Stimulated activated naive B cell treated with anti-CD40 and anti-IgM and Interleukin-4, amounts not matched to agents 10 μg/mL and 1 μg/mL and 100 μg/mL, for 72 hours (primary cell): ENCODE measurements around the gene PILRB.
A peak's percentile ranks its signal among the peaks of the same experiment; 100 is the strongest.
"Not testable (repeated sequence)": the region's sequence is repeated elsewhere in the genome, so short reads cannot be mapped to it uniquely, and the experiment has no call there.

Source experiments
- ATAC-seq, 2 donors: fragments of 150-1000 bp; cut with Tn5 transposase; replicated peaks; 2 replicates each; pipeline ENCODE4 v1.10.0; 2021; ENCODE audit warnings: moderate library complexity in 1 of 2
- DNase-seq: peaks from one replicate; pipeline ENCODE4 v3.0.0; 2021
- H3K27ac Mint-ChIP-seq: one replicate; pipeline ENCODE4 v1.8.0; 2022; ENCODE audit warnings: mild to moderate bottlenecking, mixed read lengths
- H3K27me3 Mint-ChIP-seq, 2 donors: one replicate each; pipeline ENCODE4 v1.8.0; 2022; ENCODE audit warnings: mixed read lengths in 2 of 2
- H3K36me3 Mint-ChIP-seq, 2 donors: one replicate each; pipeline ENCODE4 v1.8.0; 2022; ENCODE audit warnings: mixed read lengths in 2 of 2, mild to moderate bottlenecking in 1 of 2
- H3K4me1 Mint-ChIP-seq, 2 donors: one replicate each; pipeline ENCODE4 v1.8.0; 2022; ENCODE audit warnings: mixed read lengths in 2 of 2, mild to moderate bottlenecking in 1 of 2
- H3K4me3 Mint-ChIP-seq, 2 donors: one replicate each; pipeline ENCODE4 v1.8.0; 2022; ENCODE audit warnings: mild to moderate bottlenecking in 2 of 2, mixed read lengths in 2 of 2, moderate library complexity in 1 of 2
- H3K9me3 Mint-ChIP-seq, 2 donors: one replicate each; pipeline ENCODE4 v1.8.0; 2022; ENCODE audit warnings: mixed read lengths in 2 of 2, mild to moderate bottlenecking in 1 of 2

PILRB gene

GRCh38 chr7:100365998-100366367, 8.1 kb downstream of the PILRB start:
- H3K27ac Mint-ChIP-seq, result peak overlapping the region; percentile 91
- not testable (repeated sequence) for DNase-seq, ATAC-seq, H3K27me3 Mint-ChIP-seq, H3K9me3 Mint-ChIP-seq
- H3K4me3 Mint-ChIP-seq, result peak overlapping the region; percentile 7 to 39
- H3K36me3 Mint-ChIP-seq, result peaks cover 33 to 59% of the 10 kb centered on the region in 2 donors
- H3K4me1 Mint-ChIP-seq, result peaks cover 45 to 72% of the 10 kb centered on the region in 2 donors

- DNase-seq (peak; percentile 38), ATAC-seq (peak; percentile 8 to 11)
- Mint-ChIP-seq H3K4me1 (peaks cover 47 to 78% of the 10 kb centered on the region in 2 donors), H3K27me3 (no peaks in the 10 kb centered on the region), H3K36me3 (peaks cover 33 to 57% of the 10 kb centered on the region in 2 donors), H3K4me3 (peak overlapping the region; percentile 7 to 39), H3K9me3 (no peaks in the 10 kb centered on the region), H3K27ac (peak overlapping the region; percentile 91)
Observed at GRCh38 chr7:100366411-100367250, 8.7 kb downstream of the PILRB start.

- H3K27ac Mint-ChIP-seq, result peak overlapping the region; percentile 91
- H3K4me3 Mint-ChIP-seq, result peak overlapping the region in 1 of 2 donors; percentile 10
- H3K4me1 Mint-ChIP-seq, result peaks cover 49 to 84% of the 10 kb centered on the region in 2 donors
Observed at GRCh38 chr7:100367251-100367620, 9.3 kb downstream of the PILRB start.

GRCh38 chr7:100367676-100368613, 10.0 kb downstream of the PILRB start:
- Mint-ChIP-seq H3K27me3 (no peaks in the 10 kb centered on the region), H3K27ac (peak overlapping the region; percentile 96), H3K9me3 (no peaks in the 10 kb centered on the region), H3K4me1 (peaks cover 53 to 92% of the 10 kb centered on the region in 2 donors), H3K36me3 (peaks cover 27 to 46% of the 10 kb centered on the region in 2 donors), H3K4me3 (peak overlapping the region in 1 of 2 donors; percentile 29)
- ATAC-seq, result peak; percentile 13 to 16
- peak; percentile 24 for DNase-seq

More at GRCh38 chr7:100367251-100367620, 9.3 kb downstream of the PILRB start:
- ATAC-seq (no peak), DNase-seq (no peak)
- H3K9me3 Mint-ChIP-seq, result no peaks in the 10 kb centered on the region
- H3K27me3 Mint-ChIP-seq, result no peaks in the 10 kb centered on the region
- H3K36me3 Mint-ChIP-seq, result peaks cover 29 to 51% of the 10 kb centered on the region in 2 donors

- Mint-ChIP-seq H3K36me3 (peaks cover 17 to 34% of the 10 kb centered on the region in 2 donors), H3K9me3 (no peaks in the 10 kb centered on the region), H3K4me1 (peaks cover 57 to 97% of the 10 kb centered on the region in 2 donors), H3K4me3 (peak overlapping the region; percentile 52 to 54), H3K27ac (peak overlapping the region; percentile 92), H3K27me3 (no peaks in the 10 kb centered on the region)
- ATAC-seq (peak; percentile 89 to 92), DNase-seq (peak; percentile 89)
Observed at GRCh38 chr7:100369105-100369504, 11.2 kb downstream of the PILRB start.

GRCh38 chr7:100370303-100370702, 12.4 kb downstream of the PILRB start:
- DNase-seq, result no peak
- peak overlapping the region; percentile 88 for H3K27ac Mint-ChIP-seq
- no peak for ATAC-seq
- no peaks in the 10 kb centered on the region for H3K27me3 Mint-ChIP-seq
- H3K36me3 Mint-ChIP-seq, result peaks cover 12 to 25% of the 10 kb centered on the region in 2 donors
- H3K4me3 Mint-ChIP-seq, result no peak overlapping the region
- H3K9me3 Mint-ChIP-seq, result no peaks in the 10 kb centered on the region
- peaks cover 61 to 98% of the 10 kb centered on the region in 2 donors for H3K4me1 Mint-ChIP-seq

GRCh38 chr7:100370746-100371145, 12.8 kb downstream of the PILRB start:
- Mint-ChIP-seq H3K4me1 (peaks cover 59 to 94% of the 10 kb centered on the region in 2 donors), H3K4me3 (no peak overlapping the region)
- no peak for ATAC-seq

GRCh38 chr7:100371561-100372171, 13.7 kb downstream of the PILRB start:
- Mint-ChIP-seq H3K27ac (peak overlapping the region; percentile 89), H3K9me3 (no peaks in the 10 kb centered on the region), H3K27me3 (no peaks in the 10 kb centered on the region), H3K4me1 (peaks cover 51 to 85% of the 10 kb centered on the region in 2 donors), H3K4me3 (no peak overlapping the region), H3K36me3 (peaks cover 6 to 14% of the 10 kb centered on the region in 2 donors)
- DNase-seq (no peak), ATAC-seq (no peak)

More at GRCh38 chr7:100370746-100371145, 12.8 kb downstream of the PILRB start:
- peak overlapping the region; percentile 89 for H3K27ac Mint-ChIP-seq
- H3K9me3 Mint-ChIP-seq, result no peaks in the 10 kb centered on the region
- H3K36me3 Mint-ChIP-seq, result peaks cover 12 to 22% of the 10 kb centered on the region in 2 donors
- no peak for DNase-seq
- H3K27me3 Mint-ChIP-seq, result no peaks in the 10 kb centered on the region

- Mint-ChIP-seq H3K27ac (peak overlapping the region; percentile 62), H3K4me1 (peaks cover 47 to 79% of the 10 kb centered on the region in 2 donors), H3K36me3 (peaks cover 5 to 11% of the 10 kb centered on the region in 2 donors), H3K4me3 (no peak overlapping the region), H3K9me3 (no peaks in the 10 kb centered on the region), H3K27me3 (no peaks in the 10 kb centered on the region)
- ATAC-seq (no peak), DNase-seq (no peak)
Observed at GRCh38 chr7:100372256-100372655, 14.3 kb downstream of the PILRB start.

GRCh38 chr7:100372694-100373093, 14.8 kb downstream of the PILRB start:
- Mint-ChIP-seq H3K9me3 (no peaks in the 10 kb centered on the region), H3K4me3 (no peak overlapping the region), H3K4me1 (peaks cover 43 to 74% of the 10 kb centered on the region in 2 donors), H3K27me3 (no peaks in the 10 kb centered on the region), H3K27ac (peak overlapping the region; percentile 62), H3K36me3 (peaks cover 2 to 6% of the 10 kb centered on the region in 2 donors)
- no peak for ATAC-seq
- DNase-seq, result no peak

GRCh38 chr7:100373261-100373831, 15.4 kb downstream of the PILRB start, which contains the start of gene PILRA:
TSS of gene PILRA (plus strand) at chr7:100373487. CDS start at chr7:100373657, 170 bp downstream.
- Mint-ChIP-seq H3K9me3 (no peaks in the 10 kb centered on the region), H3K27ac (peak within 1 kb of the TSS; percentile 78), H3K27me3 (no peaks in the 10 kb centered on the region), H3K4me3 (no peak within 1 kb of the TSS), H3K4me1 (peaks cover 40 to 68% of the 10 kb centered on the region in 2 donors), H3K36me3 (peaks cover 0 to 5% of the 10 kb centered on the region in 2 donors)
- ATAC-seq, result no peak
- no peak for DNase-seq

GRCh38 chr7:100373870-100374598, 16.1 kb downstream of the PILRB start:
- not testable (repeated sequence) for H3K9me3 Mint-ChIP-seq, H3K36me3 Mint-ChIP-seq, H3K27me3 Mint-ChIP-seq, H3K4me3 Mint-ChIP-seq, DNase-seq
- Mint-ChIP-seq H3K27ac (peak overlapping the region; percentile 78), H3K4me1 (peaks cover 33 to 61% of the 10 kb centered on the region in 2 donors)
- peak in 1 of 2 donors; percentile 25 for ATAC-seq

- ATAC-seq, result no peak
- Mint-ChIP-seq H3K27me3 (no peaks in the 10 kb centered on the region), H3K4me3 (no peak overlapping the region), H3K9me3 (no peaks in the 10 kb centered on the region), H3K4me1 (peaks cover 29 to 55% of the 10 kb centered on the region in 2 donors), H3K27ac (peak overlapping the region; percentile 4), H3K36me3 (no peaks in the 10 kb centered on the region)
- DNase-seq, result no peak
Observed at GRCh38 chr7:100374601-100375000, 16.7 kb downstream of the PILRB start.
